SK-N-MC (cell line): ENCODE measurements around the gene ANKRD52.
A peak's percentile ranks its signal among the peaks of the same experiment; 100 is the strongest.

ENCODE experiments used
- DNase-seq: peaks from one replicate; pipeline ENCODE4 v3.0.0-alpha.2; 2011; ENCODE audit warnings: low read depth, low spot score
- H3K27ac ChIP-seq: fragments of 200-600 bp; sonication (generic); 2 replicates; pipeline ENCODE4 v1.5.1; 2016; ENCODE audit warnings: mixed run types
- H3K36me3 ChIP-seq: fragments of 200-600 bp; sonication (generic); 2 replicates; pipeline ENCODE4 v1.6.1; 2017; ENCODE audit warnings: antibody characterized with exemption, low read length, mixed read lengths; ENCODE audit not compliant: insufficient read depth
- H3K4me3 ChIP-seq: fragments of 200-600 bp; sonication (generic); 2 replicates; pipeline ENCODE4 v1.5.1; 2016
- H3K9ac ChIP-seq: fragments of 200-600 bp; sonication (generic); 2 replicates; pipeline ENCODE4 v1.8.0; 2017; ENCODE audit warnings: mixed run types, mixed read lengths; ENCODE audit not compliant: insufficient read length
- H3K9me3 ChIP-seq: fragments of 200-600 bp; sonication (generic); 2 replicates; pipeline ENCODE4 v1.6.1; 2017; ENCODE audit warnings: low read depth, mild to moderate bottlenecking, antibody characterized with exemption, low read length, moderate library complexity, mixed read lengths
- EZH2 ChIP-seq: fragments of 200-600 bp; sonication (generic); IDR thresholded peaks from one replicate; pipeline ENCODE4 v1.6.1; 2017; ENCODE audit warnings: antibody characterized with exemption
- FOXP2 ChIP-seq: optimal IDR thresholded peaks from 2 replicates; pipeline ENCODE3; 2011; ENCODE audit warnings: mild to moderate bottlenecking, moderate library complexity; ENCODE audit not compliant: insufficient read depth; ENCODE audit errors: extremely low read length, control extremely low read depth
- POLR2AphosphoS5 ChIP-seq: IDR thresholded peaks from 2 replicates; pipeline ENCODE4 v1.6.1; 2012; ENCODE audit warnings: mild to moderate bottlenecking, low read depth, low read length, borderline replicate concordance

Gene ANKRD52

DNA sequence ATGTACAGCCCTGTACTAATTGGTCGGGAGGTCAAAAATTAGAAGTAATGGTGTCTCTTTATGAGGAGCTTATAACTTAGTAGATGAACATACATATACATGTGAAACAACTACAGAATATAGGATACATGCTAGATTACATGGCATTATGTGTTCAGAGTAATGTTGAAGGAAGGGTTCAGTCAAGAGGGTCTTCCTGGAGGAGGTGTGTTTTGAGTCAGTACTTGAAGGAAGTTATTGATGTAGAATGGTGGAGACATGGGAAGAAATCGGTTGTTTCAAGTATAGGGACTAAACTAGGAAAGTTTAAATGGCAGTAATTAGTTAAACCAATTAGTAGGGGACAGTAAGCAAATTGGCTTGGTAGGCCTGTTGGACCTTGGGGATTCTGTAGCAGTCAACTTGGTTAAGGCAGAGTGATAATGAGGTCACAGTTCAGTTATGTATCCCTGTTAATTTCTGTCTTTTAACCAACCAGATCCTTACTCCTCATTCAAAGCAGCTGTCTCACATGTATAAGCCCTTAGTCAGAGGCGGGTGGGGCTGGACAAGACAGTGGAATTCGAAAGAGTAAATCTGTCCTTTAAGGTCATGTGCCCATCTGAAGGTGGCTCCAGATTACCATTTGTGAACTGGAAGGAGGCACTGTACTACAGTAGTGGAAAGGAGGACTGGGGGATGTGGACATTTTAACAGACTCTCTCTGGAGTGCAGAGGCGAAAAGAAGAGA, 3.5 kb upstream of the ANKRD52 start:
- TF ChIP-seq FOXP2: no peak
- TF ChIP-seq EZH2: no peak
- no peak for TF ChIP-seq POLR2AphosphoS5
- DNase-seq: no peak
- H3K36me3 ChIP-seq: peaks cover 3% of the 10 kb centered on the region
- H3K27ac ChIP-seq: no peak overlapping the region
- no peak overlapping the region for H3K4me3 ChIP-seq
- H3K9ac ChIP-seq: no peak overlapping the region
- H3K9me3 ChIP-seq: no peaks in the 10 kb centered on the region

DNA sequence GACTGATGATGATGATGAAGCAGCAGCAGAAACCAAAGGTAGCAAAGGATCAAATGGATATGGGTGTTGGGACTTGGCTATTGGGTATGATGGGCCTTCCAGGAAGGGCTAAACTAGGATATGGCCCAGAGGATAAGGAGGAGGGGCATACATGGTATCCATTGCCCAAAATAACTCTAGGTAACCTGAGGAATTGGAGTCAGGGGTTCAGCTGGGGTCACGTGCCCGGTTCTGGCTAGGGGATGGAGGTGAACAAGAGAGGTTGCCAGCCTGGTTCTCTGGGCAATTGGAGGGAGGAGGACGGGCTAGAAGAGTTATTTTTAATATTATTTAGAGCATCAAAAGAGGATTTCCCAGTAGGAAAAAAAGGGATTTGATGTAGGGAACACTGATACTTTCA, 2.7 kb upstream of the ANKRD52 start:
- H3K27ac ChIP-seq: no peak overlapping the region

DNA sequence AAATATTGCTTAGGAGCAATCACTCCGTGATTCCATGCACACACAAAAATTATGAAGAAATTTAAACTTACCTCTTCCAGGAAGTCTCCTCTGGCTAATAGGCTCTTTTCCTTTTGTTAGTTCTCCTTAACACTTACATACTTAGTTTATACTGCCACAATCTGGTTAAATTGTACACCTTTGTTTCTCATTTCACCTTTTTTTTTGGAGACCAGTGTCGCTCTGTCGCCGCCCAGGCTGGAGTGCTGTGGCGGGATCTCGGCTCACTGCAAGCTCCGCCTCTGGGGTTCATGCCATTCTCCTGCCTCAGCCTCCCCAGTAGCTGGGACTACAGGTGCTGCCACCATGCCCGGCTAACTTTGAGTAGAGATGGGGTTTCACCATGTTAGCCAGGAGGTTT, 2.2 kb upstream of the ANKRD52 start:
- Histone ChIP-seq H3K4me3 (no peak overlapping the region), H3K27ac (no peak overlapping the region), H3K9me3 (no peaks in the 10 kb centered on the region), H3K9ac (no peak overlapping the region), H3K36me3 (peaks cover 16% of the 10 kb centered on the region)
- DNase-seq: no peak
- no peak for TF ChIP-seq POLR2AphosphoS5
- no peak for TF ChIP-seq EZH2
- TF ChIP-seq FOXP2: no peak

More for the DNA sequence above, 2.7 kb upstream of the ANKRD52 start:
- H3K36me3 ChIP-seq: peaks cover 11% of the 10 kb centered on the region
- TF ChIP-seq FOXP2 (no peak), POLR2AphosphoS5 (no peak), EZH2 (no peak)
- no peak overlapping the region for H3K9ac ChIP-seq
- DNase-seq: no peak
- H3K9me3 ChIP-seq: no peaks in the 10 kb centered on the region
- H3K4me3 ChIP-seq: no peak overlapping the region

DNA sequence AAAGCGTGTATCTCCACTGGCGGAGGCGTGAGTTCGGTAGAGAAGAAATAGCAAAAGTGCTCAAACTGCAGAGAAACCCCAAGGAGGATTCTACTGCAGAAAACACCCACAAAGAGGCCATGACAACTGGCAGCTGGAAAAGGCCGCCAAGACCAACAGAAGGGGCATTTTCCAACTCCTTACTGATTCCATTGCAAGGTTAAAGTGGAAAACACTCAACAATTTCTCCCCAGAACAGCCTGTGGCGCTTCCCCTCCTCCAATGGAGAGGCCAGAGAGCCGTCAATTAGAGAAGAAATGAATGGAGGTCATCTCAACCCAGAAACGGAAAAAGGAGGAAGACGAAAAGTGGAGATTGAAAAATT, 618 bp upstream of the ANKRD52 start:
- peak overlapping the region; percentile 71; the same call in 1 of the 2 replicates for H3K27ac ChIP-seq
- no peak for DNase-seq
- H3K36me3 ChIP-seq: peaks cover 28% of the 10 kb centered on the region
- no peaks in the 10 kb centered on the region for H3K9me3 ChIP-seq
- TF ChIP-seq EZH2 (no peak), POLR2AphosphoS5 (no peak), FOXP2 (no peak)
- H3K9ac ChIP-seq: peak overlapping the region; percentile 94
- peak overlapping the region; percentile 84 for H3K4me3 ChIP-seq

DNA sequence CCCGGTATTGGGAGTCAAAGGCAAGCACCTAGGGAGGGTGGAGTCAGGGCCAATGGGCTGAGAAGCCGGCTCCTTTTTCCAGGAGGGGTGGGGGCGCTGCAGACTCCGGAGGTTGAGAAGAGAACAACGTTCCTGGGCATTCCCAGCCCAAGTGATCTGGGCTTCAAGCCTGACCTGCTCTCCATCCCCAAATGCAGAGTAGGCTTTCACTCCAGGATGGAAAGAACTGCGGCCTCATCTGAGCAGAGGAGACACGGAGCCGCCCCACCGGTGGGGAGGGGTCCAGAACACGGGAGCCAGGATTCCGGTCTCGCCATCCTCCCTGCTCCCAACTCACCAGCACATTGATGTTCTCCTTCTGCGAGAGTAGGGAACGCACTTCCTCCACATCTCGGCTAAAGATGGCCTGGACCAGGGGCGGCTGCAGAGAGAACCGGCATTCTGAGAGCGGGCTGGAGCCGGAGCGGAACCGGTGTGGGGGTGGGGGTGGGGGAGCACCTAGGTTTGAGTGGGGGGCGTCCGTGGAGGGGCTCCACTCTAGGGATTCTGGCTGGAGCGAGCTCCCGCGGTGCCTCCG, 605 bp downstream of the ANKRD52 start:
- DNase-seq: no peak
- Histone ChIP-seq H3K27ac (no peak overlapping the region), H3K4me3 (peak overlapping the region; percentile 84), H3K9me3 (no peaks in the 10 kb centered on the region), H3K36me3 (peaks cover 41% of the 10 kb centered on the region), H3K9ac (peak overlapping the region; percentile 94)
- TF ChIP-seq FOXP2 (no peak), POLR2AphosphoS5 (no peak), EZH2 (no peak)

DNA sequence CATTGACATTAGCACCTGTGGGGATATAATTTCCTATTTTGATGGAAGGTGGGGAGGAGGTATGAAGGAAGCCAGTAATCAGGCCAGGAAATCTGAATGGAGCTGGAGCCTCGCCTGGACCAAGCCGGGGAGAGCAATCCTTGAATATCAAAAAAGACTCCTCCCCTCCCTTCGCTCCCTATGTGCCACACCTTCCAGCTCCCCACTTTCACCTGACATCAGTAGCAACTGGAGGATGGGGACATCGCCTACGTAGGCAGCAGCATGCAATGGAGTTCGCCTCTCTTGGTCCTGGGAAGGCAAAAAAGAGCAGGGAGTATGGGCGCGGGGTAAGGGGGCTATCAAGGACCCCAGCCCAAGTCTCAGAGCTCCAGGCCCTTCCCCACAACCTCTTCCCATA, 1.1 kb downstream of the ANKRD52 start:
- H3K36me3 ChIP-seq: peaks cover 46% of the 10 kb centered on the region
- H3K27ac ChIP-seq: no peak overlapping the region
- DNase-seq: no peak
- H3K9me3 ChIP-seq: no peaks in the 10 kb centered on the region
- peak overlapping the region; percentile 84 for H3K4me3 ChIP-seq
- TF ChIP-seq EZH2 (no peak), FOXP2 (no peak), POLR2AphosphoS5 (no peak)
- H3K9ac ChIP-seq: peak overlapping the region; percentile 94

DNA sequence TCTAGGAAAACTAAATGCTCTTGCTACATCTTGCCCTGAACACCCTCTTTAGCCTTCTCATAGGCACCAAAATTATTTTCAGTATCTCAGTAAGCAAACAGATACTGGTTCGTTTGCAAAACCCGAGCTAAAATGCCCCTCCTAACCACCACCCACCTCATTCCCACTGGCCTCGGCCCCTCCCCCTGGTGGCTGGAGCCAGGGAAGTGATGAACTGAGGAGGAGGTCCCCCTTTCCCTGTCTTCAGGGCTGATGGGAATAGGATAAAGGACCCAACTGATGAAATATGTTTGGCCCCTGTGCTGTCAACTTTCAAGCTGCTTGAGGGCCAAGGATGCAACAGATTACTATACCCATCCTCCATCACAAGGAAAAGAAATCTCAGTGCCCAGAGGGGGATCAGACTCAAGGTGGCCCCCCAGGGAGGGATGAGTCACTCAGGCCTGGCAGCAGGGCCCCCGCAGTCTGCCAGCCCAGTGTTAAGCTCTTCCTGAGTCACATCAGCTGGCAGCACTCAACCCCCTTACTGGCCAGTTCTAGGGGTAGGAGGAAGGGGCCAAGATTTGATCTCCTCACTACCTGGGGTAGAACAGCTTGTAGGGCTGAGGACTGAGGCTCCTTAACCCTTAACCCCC, 1.7 kb downstream of the ANKRD52 start:
- peak overlapping the region; percentile 84; the same call in 1 of the 2 replicates for H3K4me3 ChIP-seq
- peak overlapping the region; percentile 26 for H3K9ac ChIP-seq
- DNase-seq: no peak
- no peaks in the 10 kb centered on the region for H3K9me3 ChIP-seq
- no peak overlapping the region for H3K27ac ChIP-seq
- peaks cover 52% of the 10 kb centered on the region for H3K36me3 ChIP-seq
- no peak for TF ChIP-seq POLR2AphosphoS5
- no peak for TF ChIP-seq FOXP2
- TF ChIP-seq EZH2: no peak

DNA sequence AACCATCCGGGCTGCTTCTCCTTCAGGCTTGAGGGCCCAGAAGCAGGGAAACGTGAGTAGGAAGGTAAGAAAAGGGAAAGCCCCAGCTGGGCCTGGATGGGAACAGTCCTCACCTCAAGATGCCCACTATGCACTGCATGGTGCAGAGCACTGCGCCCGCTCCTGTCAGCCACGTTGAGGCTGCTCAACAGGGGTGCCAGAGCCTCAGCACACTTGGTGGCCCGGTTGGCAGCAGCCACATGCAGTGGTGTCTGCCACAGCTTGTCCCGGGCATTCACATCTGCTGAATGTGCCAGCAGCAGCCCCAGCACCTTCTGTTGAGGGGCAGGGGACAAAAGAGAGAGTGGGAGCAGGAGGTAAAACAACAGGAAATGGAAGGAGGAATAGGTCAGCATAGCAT, 2.5 kb downstream of the ANKRD52 start:
- Histone ChIP-seq H3K4me3 (no peak overlapping the region), H3K9me3 (no peaks in the 10 kb centered on the region), H3K27ac (no peak overlapping the region), H3K9ac (no peak overlapping the region), H3K36me3 (peaks cover 55% of the 10 kb centered on the region)
- TF ChIP-seq FOXP2: no peak
- TF ChIP-seq POLR2AphosphoS5: no peak
- TF ChIP-seq EZH2: no peak
- no peak for DNase-seq

DNA sequence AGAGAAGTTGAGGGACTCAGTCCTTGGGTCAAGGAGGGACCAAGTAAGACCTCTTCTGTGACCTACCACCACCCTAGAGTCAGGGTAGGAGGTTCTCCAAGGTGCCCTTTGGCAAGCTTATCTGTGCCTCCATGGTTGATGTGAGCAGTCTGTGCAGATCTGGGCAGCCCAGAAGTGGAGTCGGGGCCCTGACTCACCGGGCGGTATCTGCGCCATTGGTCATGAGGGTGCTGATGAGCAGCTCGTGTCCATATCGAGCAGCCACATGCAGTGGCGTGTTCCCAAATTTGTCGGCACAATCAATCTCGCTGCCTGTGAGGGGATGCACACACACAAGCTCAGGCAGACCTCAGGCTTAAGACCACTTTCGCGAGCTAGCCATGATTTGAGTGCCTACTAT, 5.1 kb downstream of the ANKRD52 start:
- H3K36me3 ChIP-seq: peaks cover 69% of the 10 kb centered on the region
- TF ChIP-seq FOXP2 (no peak), EZH2 (no peak), POLR2AphosphoS5 (no peak)
- H3K9ac ChIP-seq: no peak overlapping the region
- no peak for DNase-seq
- H3K9me3 ChIP-seq: no peaks in the 10 kb centered on the region
- no peak overlapping the region for H3K4me3 ChIP-seq
- H3K27ac ChIP-seq: no peak overlapping the region
